Suprapubic skin (tissue), 4 donors: Measurements from ENCODE around the gene ZNF560. TPM values are rescaled to one million over a fixed set of nuclear protein-coding genes. Genes with fewer than 3 reads are reported as not detected.

ENCODE experiments used
- DNase-seq, 2 donors: peaks; one replicate each; pipeline ENCODE4 v3.0.0-alpha.2; 2019; ENCODE audit warnings: low spot score in 2 of 2
- H3K27ac ChIP-seq: fragments of 200-600 bp; sonication (generic); one replicate; pipeline ENCODE4 v1.5.1; 2019
- H3K27me3 ChIP-seq: fragments of 200-600 bp; sonication (generic); one replicate; pipeline ENCODE4 v1.5.1; 2019
- H3K36me3 ChIP-seq: fragments of 200-600 bp; sonication (generic); one replicate; pipeline ENCODE4 v1.5.1; 2019
- H3K4me1 ChIP-seq: fragments of 200-600 bp; sonication (generic); one replicate; pipeline ENCODE4 v1.5.1; 2019
- H3K4me3 ChIP-seq: fragments of 200-600 bp; sonication (generic); one replicate; pipeline ENCODE4 v1.5.1; 2019; ENCODE audit warnings: mild to moderate bottlenecking
- H3K9me3 ChIP-seq: fragments of 200-600 bp; sonication (generic); one replicate; pipeline ENCODE4 v1.5.1; 2019
- EP300 ChIP-seq: sonication (generic); formaldehyde crosslinking; IDR thresholded peaks from one replicate; pipeline ENCODE4 v1.6.1; 2017; ENCODE audit warnings: antibody characterized with exemption
- POLR2AphosphoS5 ChIP-seq, 3 donors: sonication (generic); formaldehyde crosslinking; IDR thresholded peaks; one replicate each; pipeline ENCODE4 v1.6.1; 2017; ENCODE audit warnings: antibody characterized with exemption in 3 of 3
- WGBS: methylation state at CpG from one replicate; pipeline ENCODE4 v1.1.5; 2018; 5-methylcytosine and 5-hydroxymethylcytosine counted together
- total RNA-seq, 4 donors: library from RNA; depleted of rRNA; stranded (reverse); fragments of >200 nt; gene quantifications; one replicate each; pipeline ENCODE4 v1.1.0, GENCODE V29; 2016

Gene ZNF560
- total RNA-seq, 4 donors from 2014 or later: 0.38 TPM; not detected in 3

DNA sequence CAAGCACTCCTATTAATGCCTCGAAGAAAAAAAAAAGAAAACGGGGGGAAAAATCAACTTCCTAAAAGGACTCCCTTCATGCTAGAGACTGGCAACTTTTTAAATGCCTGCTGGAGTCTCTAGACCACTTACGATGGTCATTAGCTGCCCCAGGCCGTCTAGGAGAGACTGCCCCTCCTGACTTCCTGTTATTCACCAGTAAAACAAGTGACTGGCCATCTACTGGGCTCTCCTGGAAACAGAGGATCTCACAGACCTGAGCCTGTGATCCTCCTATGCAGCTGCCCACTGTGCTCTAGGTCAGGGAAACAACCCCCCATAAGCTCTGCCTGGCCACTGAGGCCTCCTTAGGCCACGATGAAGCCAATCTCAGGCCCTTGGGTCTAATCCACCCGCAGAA is 70.5 kb downstream of the ZNF560 start:
- Histone ChIP-seq H3K27ac (no peak overlapping the region), H3K9me3 (peaks cover 15% of the 10 kb centered on the region), H3K4me3 (no peak overlapping the region), H3K4me1 (no peaks in the 10 kb centered on the region), H3K27me3 (no peaks in the 10 kb centered on the region), H3K36me3 (peaks cover 96% of the 10 kb centered on the region)
- TF ChIP-seq POLR2AphosphoS5 (IDR thresholded peaks at IDR 0.05): no peak
- TF ChIP-seq EP300: no peak
- DNase-seq: no peak
- WGBS: 83% methylated on average over 6 of the region's 6 CpGs

Other genes with a start within 250 kb of the ZNF560 start
- gene OR7E24, start 247.7 kb downstream of the ZNF560 start, total RNA-seq: not detected
- gene ZNF699, start 188.8 kb downstream of the ZNF560 start, total RNA-seq: 10 to 100 TPM; 13.6 to 23.5 (median 14.8) TPM
- gene ZNF559, start 174.4 kb downstream of the ZNF560 start, total RNA-seq: 10 to 100 TPM; 11.2 to 19.0 (median 12.4) TPM
- 1 to 10 TPM in 2 of 4 donors, under 1 TPM in 1, not detected in 1; 0.23 to 1.8 (median 1.4) TPM for gene ZNF177, start 135.6 kb downstream of the ZNF560 start, total RNA-seq
- 100 to 1,000 TPM in 1 of 4 donors, 10 to 100 TPM in 3; 16.5 to 101 (median 19.1) TPM for gene ZNF266, start 63.0 kb downstream of the ZNF560 start, total RNA-seq
- 10 to 100 TPM in 3 of 4 donors, 1 to 10 TPM in 1; 8.6 to 12.6 (median 10.9) TPM for gene ZNF426, start 40.0 kb upstream of the ZNF560 start, total RNA-seq
- 10 to 100 TPM; 34.4 to 52.6 (median 35.3) TPM for gene ZNF121, start 85.9 kb upstream of the ZNF560 start, total RNA-seq
- 10 to 100 TPM; 33.1 to 49.4 (median 42.5) TPM for gene ZNF561, start 122.6 kb upstream of the ZNF560 start, total RNA-seq
- 10 to 100 TPM; 13.2 to 23.8 (median 18.4) TPM for gene ZNF562, start 176.5 kb upstream of the ZNF560 start, total RNA-seq